Natural killer cell (primary cell): ENCODE measurements around the gene ATP2A1. TPM values are rescaled to one million over a fixed set of nuclear protein-coding genes. Genes with fewer than 3 reads are reported as not detected.

Experiments used
- ATAC-seq, 3 donors: fragments of 150-1000 bp in 2 of 3; fragments of 200-7000 bp in 1 of 3; cut with Tn5 transposase; 1 replicate in 1 of 3; 2 replicates in 2 of 3; pipeline ENCODE4 v1.10.0; 2021; ENCODE audit warnings: mild to moderate bottlenecking in 2 of 3, moderate library complexity in 2 of 3
- DNase-seq, 2 donors: peaks; one replicate each; pipeline versions ENCODE4 v3.0.0 to v3.0.0-alpha.2; 2013 to 2021; ENCODE audit warnings: mixed read lengths in 1 of 2
- H3K27ac ChIP-seq: one replicate; pipeline ENCODE4 v1.5.1; 2013; ENCODE audit warnings: mild to moderate bottlenecking, low read length
- H3K27me3 ChIP-seq: one replicate; pipeline ENCODE4 v1.6.1; 2013; ENCODE audit warnings: low read length; ENCODE audit not compliant: control insufficient read depth, insufficient read depth
- H3K36me3 ChIP-seq: one replicate; pipeline ENCODE4 v1.6.1; 2013; ENCODE audit warnings: low read length; ENCODE audit not compliant: control insufficient read depth, insufficient read depth
- H3K4me1 ChIP-seq: one replicate; pipeline ENCODE4 v1.6.1; 2013; ENCODE audit warnings: low read length; ENCODE audit not compliant: control insufficient read depth, insufficient read depth
- H3K4me3 ChIP-seq: one replicate; pipeline ENCODE4 v1.5.1; 2013; ENCODE audit warnings: low read length
- H3K9me3 ChIP-seq: one replicate; pipeline ENCODE4 v1.6.1; 2013; ENCODE audit warnings: low read length; ENCODE audit not compliant: control insufficient read depth, insufficient read depth
- H3K27ac Mint-ChIP-seq, 2 donors: one replicate each; pipeline ENCODE4 v1.8.0; 2022; ENCODE audit warnings: mild to moderate bottlenecking in 2 of 2, mixed read lengths in 2 of 2, moderate library complexity in 1 of 2
- H3K27me3 Mint-ChIP-seq, 2 donors: one replicate each; pipeline ENCODE4 v1.8.0; 2022; ENCODE audit warnings: low read depth in 2 of 2, mixed read lengths in 2 of 2
- H3K36me3 Mint-ChIP-seq: one replicate; pipeline ENCODE4 v1.8.0; 2022; ENCODE audit warnings: mixed read lengths
- H3K4me1 Mint-ChIP-seq, 2 donors: one replicate each; pipeline ENCODE4 v1.8.0; 2022; ENCODE audit warnings: mixed read lengths in 2 of 2
- H3K4me3 Mint-ChIP-seq: one replicate; pipeline ENCODE4 v1.8.0; 2022; ENCODE audit warnings: mild to moderate bottlenecking, moderate library complexity, mixed read lengths
- H3K9me3 Mint-ChIP-seq, 2 donors: one replicate each; pipeline ENCODE4 v1.8.0; 2022; ENCODE audit warnings: mixed read lengths in 2 of 2
- CTCF ChIP-seq: fragments of 200-600 bp; IDR thresholded peaks from one replicate; pipeline ENCODE4 v1.8.0; 2022; ENCODE audit warnings: antibody characterized with exemption
- WGBS: methylation state at CpG from one replicate; pipeline ENCODE4 v1.1.7; 2013; ENCODE audit warnings: missing lambda C conversion rate; ENCODE audit not compliant: insufficient coverage; 5-methylcytosine and 5-hydroxymethylcytosine counted together
- intact Hi-C: fragments of 100-400 bp; cut with micrococcal nuclease; formaldehyde crosslinking; loops from one replicate; pipeline ENCODE4 v1.14.2; 2022
- total RNA-seq, 4 donors: library from RNA; stranded (reverse); fragments of 120-200 nt in 1 of 4; gene quantifications; one replicate each; pipeline versions ENCODE4 v1.2.3 to v1.2.4, GENCODE V29; 2013 to 2022

The ATP2A1 gene
- total RNA-seq, 3 donors from 2014 or later (not counting 1 experiment from before 2014, with no cell fraction given): 0.75 to 2.5 (median 1.3) TPM

- Histone ChIP-seq H3K4me3 (peak within 1 kb of the TSS; percentile 79), H3K36me3 (peaks cover 27% of the 10 kb centered on the region), H3K9me3 (no peaks in the 10 kb centered on the region), H3K27me3 (no peaks in the 10 kb centered on the region), H3K4me1 (peaks cover 29% of the 10 kb centered on the region), H3K27ac (peak within 1 kb of the TSS; percentile 67)
- DNase-seq (peak; percentile 99 to 100), ATAC-seq (peak; percentile 92 to 98 (median 93))
- under 1% methylated on average over 79 of the region's 79 CpGs for WGBS
- H3K4me3 Mint-ChIP-seq: peak within 1 kb of the TSS; percentile 89
- no peaks in the 10 kb centered on the region for H3K27me3 Mint-ChIP-seq
- H3K4me1 Mint-ChIP-seq: peaks cover 20 to 25% of the 10 kb centered on the region in 2 donors
- no peaks in the 10 kb centered on the region for H3K36me3 Mint-ChIP-seq
- intact Hi-C loops: loop anchor here (2.0 kb wide), 1 partner anchor 26 kb away; the partner anchor contains the start of gene RABEP2
- H3K9me3 Mint-ChIP-seq: no peaks in the 10 kb centered on the region
- no peak for TF ChIP-seq CTCF
- peak within 1 kb of the TSS; percentile 82 to 96 for H3K27ac Mint-ChIP-seq
Measured at GRCh38 chr16:28950648-28951409, 72.5 kb downstream of the ATP2A1 start, which contains the start of gene NFATC2IP. TSS of gene NFATC2IP (plus strand) at chr16:28950937. CDS start at chr16:28951012, 75 bp downstream.

GRCh38 chr16:28951410-28951943 lies 73.2 kb downstream of the ATP2A1 start:
- no peak for ATAC-seq
- Mint-ChIP-seq H3K36me3 (peaks cover 2% of the 10 kb centered on the region), H3K9me3 (no peaks in the 10 kb centered on the region), H3K4me3 (peak overlapping the region; percentile 89), H3K27ac (peak overlapping the region; percentile 82 to 96), H3K27me3 (no peaks in the 10 kb centered on the region), H3K4me1 (peaks cover 18 to 22% of the 10 kb centered on the region in 2 donors)
- TF ChIP-seq CTCF: no peak
- Histone ChIP-seq H3K4me1 (peaks cover 25% of the 10 kb centered on the region), H3K27me3 (no peaks in the 10 kb centered on the region), H3K9me3 (no peaks in the 10 kb centered on the region), H3K4me3 (peak overlapping the region; percentile 79), H3K36me3 (peaks cover 30% of the 10 kb centered on the region), H3K27ac (peak overlapping the region; percentile 62)
- no peak for DNase-seq
- WGBS: 3% methylated on average over 17 of the region's 17 CpGs
- intact Hi-C loops: loop anchor here (2.0 kb wide), 1 partner anchor 27 kb away; the partner anchor contains the start of gene RABEP2

Other genes with a start within 250 kb of the ATP2A1 start
- gene NPIPB8, start 240.4 kb upstream of the ATP2A1 start, total RNA-seq: 1 to 10 TPM in 1 of 3 donors, under 1 TPM in 1, not detected in 1; 0.19 to 3.7 TPM
- 100 to 1,000 TPM; 231 to 288 (median 244) TPM for gene EIF3C, start 167.0 kb upstream of the ATP2A1 start, total RNA-seq
- 10 to 100 TPM; 11.7 to 13.7 (median 12.2) TPM for gene NPIPB9, start 126.7 kb upstream of the ATP2A1 start, total RNA-seq
- gene ATXN2L, start 55.5 kb upstream of the ATP2A1 start, total RNA-seq: 100 to 1,000 TPM; 350 to 451 (median 416) TPM
- gene TUFM, start 32.1 kb upstream of the ATP2A1 start, total RNA-seq: 100 to 1,000 TPM; 108 to 128 (median 118) TPM
- gene SH2B1, start 14.6 kb upstream of the ATP2A1 start, total RNA-seq: 100 to 1,000 TPM in 1 of 3 donors, 10 to 100 TPM in 2; 85.4 to 110 (median 91.5) TPM
- gene RABEP2, start 46.8 kb downstream of the ATP2A1 start, total RNA-seq: 10 to 100 TPM; 53.4 to 63.4 (median 60.1) TPM
- gene CD19, start 53.5 kb downstream of the ATP2A1 start, total RNA-seq: 1 to 10 TPM in 1 of 3 donors, under 1 TPM in 2; 0.79 to 2.5 (median 0.96) TPM
- gene NFATC2IP, start 72.4 kb downstream of the ATP2A1 start, total RNA-seq: 100 to 1,000 TPM in 2 of 3 donors, 10 to 100 TPM in 1; 87.1 to 132 (median 108) TPM
- 10 to 100 TPM; 36.0 to 44.3 (median 36.9) TPM for gene SPNS1, start 96.3 kb downstream of the ATP2A1 start, total RNA-seq
- gene LAT, start 106.6 kb downstream of the ATP2A1 start, total RNA-seq: 100 to 1,000 TPM; 130 to 148 (median 147) TPM